IPS-20b (cell line): Measurements from ENCODE around the gene KMT2D.

Experiments used
- H3K27ac ChIP-seq: one replicate; pipeline ENCODE4 v1.5.1; 2013; ENCODE audit warnings: low read length
- H3K27me3 ChIP-seq: 2 replicates; pipeline ENCODE4 v1.6.1; 2013; ENCODE audit warnings: mild to moderate bottlenecking, low read length, inconsistent platforms; ENCODE audit not compliant: insufficient read depth
- H3K36me3 ChIP-seq: 2 replicates; pipeline ENCODE4 v1.6.1; 2013; ENCODE audit warnings: low read depth, mild to moderate bottlenecking, inconsistent platforms, low read length, moderate library complexity; ENCODE audit not compliant: insufficient read depth
- H3K4me1 ChIP-seq: 2 replicates; pipeline ENCODE4 v1.6.1; 2013; ENCODE audit warnings: mild to moderate bottlenecking, control low read depth, inconsistent platforms, low read length, moderate library complexity; ENCODE audit not compliant: insufficient read depth
- H3K4me3 ChIP-seq: 2 replicates; pipeline ENCODE4 v1.5.1; 2013; ENCODE audit warnings: mild to moderate bottlenecking, low read length, inconsistent platforms
- H3K9ac ChIP-seq: 2 replicates; pipeline ENCODE4 v1.6.1; 2013; ENCODE audit warnings: low read depth, mild to moderate bottlenecking, inconsistent platforms, low read length, moderate library complexity
- H3K9me3 ChIP-seq: 2 replicates; pipeline ENCODE4 v1.6.1; 2013; ENCODE audit warnings: mild to moderate bottlenecking, low read depth, low read length, inconsistent platforms; ENCODE audit not compliant: insufficient read depth

The KMT2D gene

GRCh38 chr12:49028666-49029275 lies 31.8 kb downstream of the KMT2D start:
- H3K4me1 ChIP-seq: no peaks in the 10 kb centered on the region
- no peaks in the 10 kb centered on the region for H3K27me3 ChIP-seq
- H3K36me3 ChIP-seq: peaks cover 99% of the 10 kb centered on the region
- no peak overlapping the region for H3K4me3 ChIP-seq
- H3K9ac ChIP-seq: no peak overlapping the region
- H3K9me3 ChIP-seq: no peaks in the 10 kb centered on the region
- H3K27ac ChIP-seq: no peak overlapping the region

GRCh38 chr12:49027846-49028555 lies 32.6 kb downstream of the KMT2D start:
- H3K9ac ChIP-seq: no peak overlapping the region
- H3K4me1 ChIP-seq: no peaks in the 10 kb centered on the region
- no peak overlapping the region for H3K27ac ChIP-seq
- H3K36me3 ChIP-seq: peaks cover 99% of the 10 kb centered on the region
- H3K9me3 ChIP-seq: no peaks in the 10 kb centered on the region
- no peak overlapping the region for H3K4me3 ChIP-seq
- H3K27me3 ChIP-seq: no peaks in the 10 kb centered on the region

- Histone ChIP-seq H3K27me3 (no peaks in the 10 kb centered on the region), H3K4me3 (no peak overlapping the region), H3K27ac (no peak overlapping the region), H3K4me1 (no peaks in the 10 kb centered on the region), H3K9me3 (no peaks in the 10 kb centered on the region), H3K36me3 (peaks cover 99% of the 10 kb centered on the region), H3K9ac (no peak overlapping the region)
These were observed 33.7 kb downstream of the KMT2D start for GRCh38 chr12:49026678-49027480.

- Histone ChIP-seq H3K9ac (no peak overlapping the region), H3K9me3 (no peaks in the 10 kb centered on the region), H3K4me3 (no peak overlapping the region), H3K4me1 (no peaks in the 10 kb centered on the region), H3K36me3 (peaks cover 98% of the 10 kb centered on the region), H3K27me3 (no peaks in the 10 kb centered on the region), H3K27ac (no peak overlapping the region)
These were observed 34.5 kb downstream of the KMT2D start for GRCh38 chr12:49026101-49026500.

GRCh38 chr12:49025463-49025862 lies 35.1 kb downstream of the KMT2D start:
- Histone ChIP-seq H3K9me3 (no peaks in the 10 kb centered on the region), H3K9ac (no peak overlapping the region), H3K27ac (no peak overlapping the region), H3K36me3 (peaks cover 95% of the 10 kb centered on the region), H3K4me1 (no peaks in the 10 kb centered on the region), H3K27me3 (no peaks in the 10 kb centered on the region), H3K4me3 (no peak overlapping the region)

GRCh38 chr12:49024543-49024942 lies 36.1 kb downstream of the KMT2D start:
- peaks cover 2% of the 10 kb centered on the region; the same call in 1 of the 2 replicates for H3K4me1 ChIP-seq
- H3K9ac ChIP-seq: no peak overlapping the region
- H3K4me3 ChIP-seq: no peak overlapping the region
- H3K27ac ChIP-seq: no peak overlapping the region
- H3K36me3 ChIP-seq: peaks cover 86% of the 10 kb centered on the region
- H3K9me3 ChIP-seq: no peaks in the 10 kb centered on the region
- H3K27me3 ChIP-seq: no peaks in the 10 kb centered on the region

- Histone ChIP-seq H3K27ac (no peak overlapping the region), H3K36me3 (peaks cover 78% of the 10 kb centered on the region), H3K27me3 (no peaks in the 10 kb centered on the region), H3K9me3 (no peaks in the 10 kb centered on the region), H3K4me3 (no peak overlapping the region), H3K9ac (no peak overlapping the region), H3K4me1 (peaks cover 4% of the 10 kb centered on the region; the same call in 1 of the 2 replicates)
These were observed 36.8 kb downstream of the KMT2D start for GRCh38 chr12:49023812-49024211.

GRCh38 chr12:49022558-49023178 lies 37.9 kb downstream of the KMT2D start:
- no peaks in the 10 kb centered on the region for H3K9me3 ChIP-seq
- peaks cover 67% of the 10 kb centered on the region for H3K36me3 ChIP-seq
- H3K27ac ChIP-seq: no peak overlapping the region
- H3K27me3 ChIP-seq: no peaks in the 10 kb centered on the region
- no peak overlapping the region for H3K4me3 ChIP-seq
- H3K4me1 ChIP-seq: peaks cover 4% of the 10 kb centered on the region; the same call in 1 of the 2 replicates
- H3K9ac ChIP-seq: no peak overlapping the region

- Histone ChIP-seq H3K9me3 (no peaks in the 10 kb centered on the region), H3K36me3 (peaks cover 56% of the 10 kb centered on the region), H3K4me1 (peaks cover 4% of the 10 kb centered on the region; the same call in 1 of the 2 replicates), H3K9ac (no peak overlapping the region), H3K4me3 (no peak overlapping the region), H3K27ac (no peak overlapping the region), H3K27me3 (no peaks in the 10 kb centered on the region)
These were observed 39.2 kb downstream of the KMT2D start for GRCh38 chr12:49021292-49021915.

GRCh38 chr12:49020441-49020840 lies 40.2 kb downstream of the KMT2D start:
- no peak overlapping the region for H3K27ac ChIP-seq
- no peak overlapping the region for H3K4me3 ChIP-seq
- H3K27me3 ChIP-seq: no peaks in the 10 kb centered on the region
- H3K9me3 ChIP-seq: no peaks in the 10 kb centered on the region
- H3K4me1 ChIP-seq: peaks cover 4% of the 10 kb centered on the region; the same call in 1 of the 2 replicates
- peaks cover 46% of the 10 kb centered on the region for H3K36me3 ChIP-seq
- H3K9ac ChIP-seq: no peak overlapping the region
